Upper lobe of left lung (tissue), 6 donors: Measurements from ENCODE around the gene MT1B. TPM values are rescaled to one million over a fixed set of nuclear protein-coding genes. Genes with fewer than 3 reads are reported as not detected.
A peak's percentile ranks its signal among the peaks of the same experiment; 100 is the strongest.

ENCODE experiments used
- ATAC-seq, 2 donors: fragments of 200-7000 bp; cut with Tn5 transposase; one replicate each; pipeline ENCODE4 v1.9.1; 2022; ENCODE audit warnings: mild to moderate bottlenecking in 2 of 2, moderate library complexity in 2 of 2; ENCODE audit not compliant: low FRiP score in 2 of 2
- DNase-seq, 2 donors: peaks; one replicate each; pipeline ENCODE4 v3.0.0-alpha.2; 2019 to 2020
- H3K27ac ChIP-seq, 4 donors: fragments of 200-600 bp; sonication (generic); one replicate each; pipeline ENCODE4 v1.5.1; 2016 to 2019
- H3K27me3 ChIP-seq, 4 donors: fragments of 200-600 bp; sonication (generic); one replicate each; pipeline ENCODE4 v1.5.1; 2017 to 2019
- H3K36me3 ChIP-seq, 4 donors: fragments of 200-600 bp; sonication (generic); one replicate each; pipeline ENCODE4 v1.5.1; 2016 to 2019
- H3K4me1 ChIP-seq, 4 donors: fragments of 200-600 bp; sonication (generic); one replicate each; pipeline ENCODE4 v1.5.1; 2018 to 2019
- H3K4me3 ChIP-seq, 4 donors: fragments of 200-600 bp; sonication (generic); one replicate each; pipeline ENCODE4 v1.5.1; 2017 to 2019; ENCODE audit warnings: mild to moderate bottlenecking in 2 of 4, moderate library complexity in 1 of 4
- H3K9me3 ChIP-seq, 4 donors: fragments of 200-600 bp; sonication (generic); one replicate each; pipeline ENCODE4 v1.5.1; 2018 to 2019
- EP300 ChIP-seq, 4 donors: sonication (generic); formaldehyde crosslinking; IDR thresholded peaks; one replicate each; pipeline ENCODE4 v1.5.1; 2017; ENCODE audit warnings: antibody characterized with exemption in 4 of 4, control low read depth in 2 of 4
- POLR2A ChIP-seq, 4 donors: fragments of 450-650 bp; IDR thresholded peaks; one replicate each; pipeline ENCODE4 v1.5.1; 2016 to 2017; ENCODE audit warnings: antibody characterized with exemption in 4 of 4, mild to moderate bottlenecking in 2 of 4
- POLR2AphosphoS5 ChIP-seq, 2 donors: sonication (generic); formaldehyde crosslinking; IDR thresholded peaks; one replicate each; pipeline ENCODE4 v1.5.1; 2017; ENCODE audit warnings: antibody characterized with exemption in 2 of 2
- WGBS, 2 donors: methylation state at CpG; one replicate each; pipeline ENCODE4 v1.1.5; 2017 to 2018; 5-methylcytosine and 5-hydroxymethylcytosine counted together
- total RNA-seq, 6 donors: library from RNA; depleted of rRNA in 4 of 6; stranded (reverse); fragments of >200 nt in 4 of 6; gene quantifications; one replicate each; pipeline versions ENCODE4 v1.1.0 to v1.2.1, GENCODE V29; 2016 to 2021
- TF ChIP-seq, protein P1 (sequence below), 6 experiments: fragments of 450-650 bp in 4 of 6; fragments of 200-600 bp in 2 of 6; sonication (generic) in 2 of 6; IDR thresholded peaks; one replicate each; pipeline ENCODE4 v1.5.1; 2016 to 2019; ENCODE audit warnings: antibody characterized with exemption in 6 of 6
- donor health status: DM: no; HTN: no; CAD: no; lungs with moderate emphysema.
- donor health status: DM: no; HTN: yes; CAD: no; lungs with severe emphysema.

The MT1B gene
- total RNA-seq, 6 donors from 2014 or later, result not detected

DNA sequence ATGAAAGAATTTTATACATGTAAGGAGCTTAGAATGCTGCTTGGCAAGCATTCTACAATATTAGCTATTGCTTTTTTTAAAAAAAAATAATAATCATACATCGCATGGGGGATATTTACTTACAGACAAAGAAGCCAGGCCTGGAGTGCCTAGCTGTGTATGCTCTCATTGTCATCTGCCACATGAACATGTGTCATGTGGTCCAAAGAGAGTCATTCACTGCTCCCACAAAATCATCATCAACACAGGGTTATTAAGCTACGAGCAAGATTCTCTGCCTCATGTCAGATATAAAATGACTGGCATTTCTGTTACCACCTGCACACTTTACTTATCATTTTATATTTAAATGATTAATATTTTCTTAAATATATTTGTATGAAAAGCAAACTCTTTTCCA is 28.0 kb upstream of the MT1B start:
- TF ChIP-seq, protein P1, sequence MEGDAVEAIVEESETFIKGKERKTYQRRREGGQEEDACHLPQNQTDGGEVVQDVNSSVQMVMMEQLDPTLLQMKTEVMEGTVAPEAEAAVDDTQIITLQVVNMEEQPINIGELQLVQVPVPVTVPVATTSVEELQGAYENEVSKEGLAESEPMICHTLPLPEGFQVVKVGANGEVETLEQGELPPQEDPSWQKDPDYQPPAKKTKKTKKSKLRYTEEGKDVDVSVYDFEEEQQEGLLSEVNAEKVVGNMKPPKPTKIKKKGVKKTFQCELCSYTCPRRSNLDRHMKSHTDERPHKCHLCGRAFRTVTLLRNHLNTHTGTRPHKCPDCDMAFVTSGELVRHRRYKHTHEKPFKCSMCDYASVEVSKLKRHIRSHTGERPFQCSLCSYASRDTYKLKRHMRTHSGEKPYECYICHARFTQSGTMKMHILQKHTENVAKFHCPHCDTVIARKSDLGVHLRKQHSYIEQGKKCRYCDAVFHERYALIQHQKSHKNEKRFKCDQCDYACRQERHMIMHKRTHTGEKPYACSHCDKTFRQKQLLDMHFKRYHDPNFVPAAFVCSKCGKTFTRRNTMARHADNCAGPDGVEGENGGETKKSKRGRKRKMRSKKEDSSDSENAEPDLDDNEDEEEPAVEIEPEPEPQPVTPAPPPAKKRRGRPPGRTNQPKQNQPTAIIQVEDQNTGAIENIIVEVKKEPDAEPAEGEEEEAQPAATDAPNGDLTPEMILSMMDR (IDR thresholded peaks at IDR 0.05), result no peak
- TF ChIP-seq EP300 (IDR thresholded peaks at IDR 0.05), result no peak
- no peak for TF ChIP-seq POLR2AphosphoS5 (IDR thresholded peaks at IDR 0.05)
- no peak for TF ChIP-seq POLR2A (IDR thresholded peaks at IDR 0.05)
- no peak for ATAC-seq
- no peak overlapping the region for H3K4me3 ChIP-seq
- H3K9me3 ChIP-seq, result no peaks in the 10 kb centered on the region
- no peak for DNase-seq
- no peak overlapping the region for H3K27ac ChIP-seq
- no peaks in the 10 kb centered on the region for H3K36me3 ChIP-seq
- H3K27me3 ChIP-seq, result peaks cover 0 to 4% (median 1%) of the 10 kb centered on the region in 4 donors
- WGBS, 2 donors, result 89 to 97% methylated on average over 2 of the region's 2 CpGs
- H3K4me1 ChIP-seq, result peaks cover 5 to 29% (median 17%) of the 10 kb centered on the region in 4 donors

DNA sequence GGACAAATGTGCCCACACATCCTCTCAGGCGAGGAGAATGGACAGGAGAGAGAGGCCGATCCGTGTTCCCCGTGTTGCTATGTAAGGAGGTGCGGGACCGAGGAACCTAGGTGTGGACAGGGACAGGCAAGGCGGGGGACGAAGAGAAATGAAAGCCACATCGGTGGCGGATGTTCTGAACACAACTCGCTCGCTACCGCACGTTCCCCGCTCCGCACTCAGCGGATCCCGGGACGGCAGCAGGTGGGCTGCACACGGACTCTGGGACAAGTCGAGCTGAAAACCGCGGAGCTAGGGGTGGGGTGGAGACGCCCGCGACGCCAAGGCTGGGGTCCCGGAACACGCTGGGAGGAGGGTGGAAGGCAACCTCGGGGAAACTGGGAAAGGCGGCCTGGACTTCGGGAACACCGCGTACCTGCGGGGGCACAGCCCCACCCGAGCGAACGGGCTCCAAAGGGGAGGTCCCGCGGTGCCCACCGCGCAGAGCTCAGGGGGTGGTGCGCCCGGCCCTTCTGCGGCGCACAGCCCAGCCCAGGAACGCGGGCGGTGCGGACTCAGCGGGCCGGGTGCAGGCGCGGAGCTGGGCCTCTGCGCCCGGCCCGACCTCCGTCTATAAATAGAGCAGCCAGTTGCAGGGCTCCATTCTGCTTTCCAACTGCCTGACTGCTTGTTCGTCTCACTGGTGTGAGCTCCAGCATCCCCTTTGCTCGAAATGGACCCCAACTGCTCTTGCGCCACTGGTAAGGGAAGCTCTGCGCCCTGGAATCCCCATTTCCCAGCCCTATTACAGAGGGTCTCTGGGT is 26.3 kb upstream of the MT1B start, which contains the start of gene MT1E:
Gene MT1E, plus strand, starts transcription at position 642 of the 803 bp plus-strand sequence. Its CDS starts 71 bp downstream, at position 713.
- no peaks in the 10 kb centered on the region for H3K36me3 ChIP-seq
- WGBS, 2 donors, result 0 to 2% methylated on average over 30 to 62 of the region's 62 CpGs
- DNase-seq (peak; percentile 88 to 94), ATAC-seq (peak; percentile 96)
- TF ChIP-seq POLR2AphosphoS5 (IDR thresholded peaks at IDR 0.05) (peak; percentile 93 to 98), EP300 (IDR thresholded peaks at IDR 0.05) (peak in 3 of 4 donors; percentile 91 to 97 (median 95)), POLR2A (IDR thresholded peaks at IDR 0.05) (peak; percentile 44 to 93 (median 75))
- TF ChIP-seq, protein P1 (IDR thresholded peaks at IDR 0.05), result no peak
- H3K9me3 ChIP-seq, result no peaks in the 10 kb centered on the region
- H3K27me3 ChIP-seq, result peaks cover 0 to 4% (median 1%) of the 10 kb centered on the region in 4 donors
- peak within 1 kb of the TSS; percentile 88 to 97 (median 92) for H3K27ac ChIP-seq
- peak within 1 kb of the TSS; percentile 44 to 70 (median 58) for H3K4me3 ChIP-seq
- peaks cover 5 to 29% (median 17%) of the 10 kb centered on the region in 4 donors for H3K4me1 ChIP-seq

DNA sequence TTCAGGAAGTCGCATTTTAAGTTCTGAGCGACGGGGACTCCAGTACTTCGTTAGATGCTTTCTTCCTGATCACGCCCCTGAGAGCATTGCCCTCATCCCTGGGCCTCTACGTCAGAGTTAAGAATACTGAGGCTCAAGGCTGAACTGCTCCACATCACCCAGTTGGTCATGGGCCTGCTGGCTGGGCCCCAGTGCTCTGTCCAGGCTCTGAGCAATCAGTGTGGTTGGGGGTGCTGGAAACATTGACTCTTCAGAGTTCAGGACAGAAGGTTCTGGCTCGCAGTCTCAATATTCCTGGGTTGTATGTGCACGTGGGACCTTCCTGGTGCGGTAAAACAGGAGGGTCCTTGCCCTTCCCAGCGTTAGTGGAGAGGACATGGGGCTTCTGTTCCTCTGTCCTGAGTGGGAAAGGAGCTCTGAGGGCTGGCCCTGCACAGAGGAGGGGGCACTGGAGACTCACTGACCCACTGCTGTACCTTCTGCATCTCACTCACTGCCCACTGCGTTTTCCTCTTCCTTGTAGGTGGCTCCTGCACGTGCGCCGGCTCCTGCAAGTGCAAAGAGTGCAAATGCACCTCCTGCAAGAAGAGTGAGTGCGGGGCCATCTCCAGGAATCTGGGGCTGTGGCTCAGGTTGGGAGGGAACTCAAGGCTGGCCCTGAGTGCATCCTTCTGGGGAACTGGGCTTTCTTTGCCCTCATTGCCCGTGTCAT is 25.6 kb upstream of the MT1B start:
- TF ChIP-seq POLR2A (IDR thresholded peaks at IDR 0.05) (peak in 1 of 4 donors; percentile 3), EP300 (IDR thresholded peaks at IDR 0.05) (no peak), POLR2AphosphoS5 (IDR thresholded peaks at IDR 0.05) (no peak)
- TF ChIP-seq, protein P1 (IDR thresholded peaks at IDR 0.05), result no peak
- H3K4me1 ChIP-seq, result peaks cover 7 to 29% (median 17%) of the 10 kb centered on the region in 4 donors
- peaks cover 0 to 4% (median 1%) of the 10 kb centered on the region in 4 donors for H3K27me3 ChIP-seq
- no peaks in the 10 kb centered on the region for H3K36me3 ChIP-seq
- peak overlapping the region; percentile 88 to 97 (median 92) for H3K27ac ChIP-seq
- peak in 1 of 2 donors; percentile 36 for DNase-seq
- peak overlapping the region; percentile 44 to 70 (median 58) for H3K4me3 ChIP-seq
- WGBS, 2 donors, result 24 to 26% methylated on average over 8 to 16 of the region's 16 CpGs
- H3K9me3 ChIP-seq, result no peaks in the 10 kb centered on the region
- peak; percentile 83 to 88 for ATAC-seq

DNA sequence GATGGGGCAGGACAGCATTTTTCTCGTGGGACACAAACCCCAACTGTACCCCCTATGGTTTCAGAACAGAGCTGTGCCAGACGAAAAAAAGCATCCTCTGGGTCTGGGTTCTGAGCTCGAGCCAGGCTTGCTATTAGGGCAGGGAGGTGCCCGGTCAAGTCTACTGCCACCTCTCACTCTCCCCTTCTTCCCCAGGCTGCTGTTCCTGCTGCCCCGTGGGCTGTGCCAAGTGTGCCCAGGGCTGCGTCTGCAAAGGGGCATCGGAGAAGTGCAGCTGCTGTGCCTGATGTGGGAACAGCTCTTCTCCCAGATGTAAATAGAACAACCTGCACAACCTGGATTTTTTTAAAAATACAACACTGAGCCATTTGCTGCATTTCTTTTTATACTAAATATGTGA is 25.0 kb upstream of the MT1B start:
- WGBS, 2 donors, result 41 to 63% methylated on average over 6 to 7 of the region's 7 CpGs
- peaks cover 9 to 33% (median 17%) of the 10 kb centered on the region in 4 donors for H3K4me1 ChIP-seq
- ATAC-seq (no peak), DNase-seq (no peak)
- no peaks in the 10 kb centered on the region for H3K9me3 ChIP-seq
- no peak for TF ChIP-seq POLR2AphosphoS5 (IDR thresholded peaks at IDR 0.05)
- TF ChIP-seq, protein P1 (IDR thresholded peaks at IDR 0.05), result no peak
- no peak for TF ChIP-seq EP300 (IDR thresholded peaks at IDR 0.05)
- TF ChIP-seq POLR2A (IDR thresholded peaks at IDR 0.05), result no peak
- peak overlapping the region; percentile 88 to 97 (median 92) for H3K27ac ChIP-seq
- H3K4me3 ChIP-seq, result peak overlapping the region; percentile 44 to 70 (median 58)
- H3K27me3 ChIP-seq, result peaks cover 0 to 4% (median 1%) of the 10 kb centered on the region in 4 donors
- no peaks in the 10 kb centered on the region for H3K36me3 ChIP-seq
